Endothelial cell of umbilical vein (primary cell): ENCODE data around the gene LTBP2.

ENCODE experiments used
- EZH2 ChIP-seq: IDR thresholded peaks from 2 replicates; pipeline ENCODE4 v1.6.1; 2012; ENCODE audit warnings: borderline replicate concordance, low read depth, mild to moderate bottlenecking, moderate library complexity, low read length, inconsistent platforms; ENCODE audit not compliant: severe bottlenecking
- POLR2A ChIP-seq: IDR thresholded peaks from 2 replicates; pipeline ENCODE4 v1.6.1; 2012; ENCODE audit warnings: low read depth, mild to moderate bottlenecking, control low read depth, low read length
- POLR2AphosphoS5 ChIP-seq: IDR thresholded peaks from 2 replicates; pipeline ENCODE4 v1.6.1; 2012; ENCODE audit warnings: low read depth, mild to moderate bottlenecking, control low read depth, low read length, moderate library complexity; ENCODE audit not compliant: insufficient read depth
- TF ChIP-seq, protein P1 (sequence below), 2 donors: IDR thresholded peaks; 1 replicate in 1 of 2; 2 replicates in 1 of 2; pipeline ENCODE4 v1.5.1; 2011; ENCODE audit warnings: low read length in 2 of 2, mild to moderate bottlenecking in 2 of 2, moderate library complexity in 2 of 2, control low read depth in 1 of 2, inconsistent platforms in 1 of 2, low read depth in 1 of 2; ENCODE audit not compliant: insufficient read depth in 1 of 2; ENCODE audit errors: extremely low read depth in 1 of 2

DNA sequence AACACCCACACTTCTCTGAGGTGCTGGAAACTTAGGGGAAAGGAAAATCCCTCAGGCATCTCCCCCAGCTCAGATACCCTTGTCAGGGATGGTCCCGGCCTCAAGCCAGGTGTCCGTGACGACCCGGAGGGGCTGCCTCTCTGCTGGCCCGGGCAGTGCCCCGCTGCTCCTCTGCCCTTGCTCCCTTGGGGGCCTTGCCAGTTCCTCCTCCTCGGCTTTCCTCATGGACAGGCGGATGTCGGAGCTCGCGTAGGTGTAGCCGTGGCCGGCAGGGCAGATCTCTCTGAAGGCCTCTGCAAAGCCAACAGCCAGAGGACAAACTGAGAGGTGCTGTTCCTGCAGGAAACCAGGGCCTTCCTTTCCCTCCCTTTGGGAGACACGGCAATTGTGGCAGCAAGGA is 83.6 kb downstream of the LTBP2 start:
- TF ChIP-seq, protein P1, sequence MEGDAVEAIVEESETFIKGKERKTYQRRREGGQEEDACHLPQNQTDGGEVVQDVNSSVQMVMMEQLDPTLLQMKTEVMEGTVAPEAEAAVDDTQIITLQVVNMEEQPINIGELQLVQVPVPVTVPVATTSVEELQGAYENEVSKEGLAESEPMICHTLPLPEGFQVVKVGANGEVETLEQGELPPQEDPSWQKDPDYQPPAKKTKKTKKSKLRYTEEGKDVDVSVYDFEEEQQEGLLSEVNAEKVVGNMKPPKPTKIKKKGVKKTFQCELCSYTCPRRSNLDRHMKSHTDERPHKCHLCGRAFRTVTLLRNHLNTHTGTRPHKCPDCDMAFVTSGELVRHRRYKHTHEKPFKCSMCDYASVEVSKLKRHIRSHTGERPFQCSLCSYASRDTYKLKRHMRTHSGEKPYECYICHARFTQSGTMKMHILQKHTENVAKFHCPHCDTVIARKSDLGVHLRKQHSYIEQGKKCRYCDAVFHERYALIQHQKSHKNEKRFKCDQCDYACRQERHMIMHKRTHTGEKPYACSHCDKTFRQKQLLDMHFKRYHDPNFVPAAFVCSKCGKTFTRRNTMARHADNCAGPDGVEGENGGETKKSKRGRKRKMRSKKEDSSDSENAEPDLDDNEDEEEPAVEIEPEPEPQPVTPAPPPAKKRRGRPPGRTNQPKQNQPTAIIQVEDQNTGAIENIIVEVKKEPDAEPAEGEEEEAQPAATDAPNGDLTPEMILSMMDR (IDR thresholded peaks at IDR 0.05; ENCODE audit: extremely low read depth in 1 of 2, insufficient read depth in 1 of 2, low read depth in 1 of 2, low read length in 2 of 2), result no peak
- TF ChIP-seq POLR2A (no peak), EZH2 (no peak), POLR2AphosphoS5 (no peak)
